HL-60 (cell line): ENCODE results near the gene LRRC1.

Experiments used
- CTCF ChIP-seq: IDR thresholded peaks from one replicate; pipeline ENCODE4 v1.5.1; 2011; ENCODE audit warnings: low read length, control low read depth, inconsistent platforms; ENCODE audit not compliant: insufficient read depth
- POLR2AphosphoS5 ChIP-seq: IDR thresholded peaks from 2 replicates; pipeline ENCODE4 v1.6.1; 2012; ENCODE audit warnings: low read depth

DNA sequence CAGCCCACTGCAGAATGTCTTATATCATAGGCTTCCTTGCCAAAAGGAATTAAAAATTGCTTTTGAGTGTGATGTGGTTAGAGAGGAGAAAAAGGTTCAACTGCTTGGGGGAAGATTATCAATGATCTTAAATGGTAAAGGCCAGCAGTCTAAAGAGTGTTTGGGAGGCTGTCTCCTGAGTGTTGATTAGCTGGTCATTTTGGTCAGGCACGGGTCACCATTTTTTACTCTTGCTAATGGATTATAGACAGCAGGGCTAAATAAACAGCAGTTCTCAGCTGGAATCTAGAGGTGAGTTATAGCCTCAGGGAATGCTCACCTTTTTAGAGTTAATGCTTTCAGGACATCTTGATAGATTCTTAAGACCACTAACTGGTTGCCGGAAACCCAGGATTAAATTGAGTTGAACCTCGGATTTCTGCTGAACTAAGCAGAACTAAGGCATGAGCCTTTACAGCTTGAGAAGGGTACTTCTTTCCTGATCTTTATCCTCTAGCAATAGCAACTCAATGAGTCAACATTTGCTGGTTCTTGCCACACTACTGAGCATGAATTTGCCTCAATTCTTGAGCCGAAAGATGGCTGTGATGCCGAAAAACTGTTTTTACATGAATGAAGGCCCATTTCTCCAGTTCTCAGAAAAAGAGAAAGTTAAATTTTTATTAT lies 120.4 kb downstream of the LRRC1 start:
- TF ChIP-seq CTCF (no peak), POLR2AphosphoS5 (no peak)
